8988T (cell line): Measurements from ENCODE around the gene PQBP1.
A peak's percentile ranks its signal among the peaks of the same experiment; 100 is the strongest.
"Not testable (repeated sequence)": the region's sequence is repeated elsewhere in the genome, so short reads cannot be mapped to it uniquely, and the experiment has no call there.

ENCODE experiments used
- DNase-seq: peaks from one replicate; pipeline ENCODE4 v3.0.0; 2011

The PQBP1 gene, protein sequence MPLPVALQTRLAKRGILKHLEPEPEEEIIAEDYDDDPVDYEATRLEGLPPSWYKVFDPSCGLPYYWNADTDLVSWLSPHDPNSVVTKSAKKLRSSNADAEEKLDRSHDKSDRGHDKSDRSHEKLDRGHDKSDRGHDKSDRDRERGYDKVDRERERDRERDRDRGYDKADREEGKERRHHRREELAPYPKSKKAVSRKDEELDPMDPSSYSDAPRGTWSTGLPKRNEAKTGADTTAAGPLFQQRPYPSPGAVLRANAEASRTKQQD

DNA sequence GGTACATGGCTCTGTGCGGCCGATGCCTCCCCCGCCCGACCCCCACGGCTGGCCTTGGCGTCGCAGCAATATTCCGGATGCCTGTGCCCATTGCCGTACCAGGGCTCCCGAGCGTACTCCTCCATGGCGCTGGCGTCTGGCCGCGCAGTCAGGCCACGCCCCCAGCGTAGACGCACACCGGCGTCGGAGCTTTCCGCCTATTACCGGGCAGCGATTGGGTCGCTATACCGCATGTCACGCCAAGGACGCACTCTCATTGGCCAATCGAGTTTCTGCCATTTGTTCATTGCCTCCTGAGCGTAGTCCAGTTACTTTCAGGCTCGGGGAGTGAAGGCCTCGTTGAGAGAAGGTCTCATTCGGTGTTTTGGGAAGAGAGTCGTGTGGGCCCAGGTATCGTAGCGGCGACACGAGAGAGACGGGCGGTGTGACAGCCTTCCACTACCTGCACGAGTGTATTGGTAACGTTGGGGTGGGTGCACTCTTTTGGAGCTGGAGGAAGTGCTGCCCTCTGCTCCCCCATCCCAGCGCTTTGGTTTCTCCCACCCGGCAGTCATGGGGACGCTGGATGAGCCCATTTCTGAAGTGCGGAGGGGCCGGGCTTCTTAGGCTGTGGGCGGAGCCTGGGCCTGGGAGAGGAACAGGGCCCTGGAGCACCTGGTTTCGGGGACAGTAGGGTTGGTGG, at the start of gene PQBP1, which contains the start of gene TIMM17B:
TSS of gene PQBP1 (plus strand) at position 306 of the 682 bp plus-strand sequence. CDS start 580 bp downstream, outside the sequence.
TSS of gene TIMM17B (minus strand) at position 144 of the 682 bp plus-strand sequence. CDS start at position 125, 19 bp downstream.
- peak; percentile 79 for DNase-seq

DNA sequence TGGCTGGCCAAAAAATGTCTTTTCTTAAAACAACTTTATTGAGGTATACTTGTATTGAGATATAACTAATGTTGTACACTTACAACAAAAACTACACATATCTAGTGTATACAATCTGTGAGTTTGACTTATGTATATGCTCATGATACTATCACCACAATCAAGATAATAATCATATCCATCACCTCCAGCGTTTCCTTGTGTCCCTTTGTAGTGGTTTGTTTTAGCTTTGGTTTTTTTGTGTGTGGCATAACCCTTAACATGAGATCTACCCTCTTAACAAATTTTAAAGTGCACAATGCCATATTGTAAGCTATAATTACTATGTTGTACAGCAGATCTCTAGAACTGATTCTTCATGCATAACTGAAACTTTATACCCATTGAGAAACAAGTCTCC, 48.9 kb upstream of the PQBP1 start:
- DNase-seq: no peak

DNA sequence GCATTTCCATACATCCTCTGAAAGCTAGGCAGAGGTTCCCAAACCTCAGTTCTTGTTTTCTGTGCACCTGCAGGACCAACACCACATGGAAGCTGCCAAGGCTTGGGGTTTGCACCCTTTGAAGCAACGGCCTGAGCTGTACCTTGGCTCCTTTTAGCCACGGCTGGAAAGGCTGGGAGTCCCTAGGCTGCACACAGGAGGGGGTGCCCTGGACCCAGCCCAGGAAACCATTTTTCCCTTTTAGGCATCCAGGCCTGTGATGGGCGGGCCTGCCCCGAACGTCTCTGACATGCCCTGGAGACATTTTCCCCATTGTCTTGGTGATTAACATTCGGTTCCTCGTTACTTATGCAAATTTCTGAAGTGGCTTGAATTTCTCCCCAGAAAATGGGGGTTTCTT, 44.9 kb upstream of the PQBP1 start:
- DNase-seq: no peak

DNA sequence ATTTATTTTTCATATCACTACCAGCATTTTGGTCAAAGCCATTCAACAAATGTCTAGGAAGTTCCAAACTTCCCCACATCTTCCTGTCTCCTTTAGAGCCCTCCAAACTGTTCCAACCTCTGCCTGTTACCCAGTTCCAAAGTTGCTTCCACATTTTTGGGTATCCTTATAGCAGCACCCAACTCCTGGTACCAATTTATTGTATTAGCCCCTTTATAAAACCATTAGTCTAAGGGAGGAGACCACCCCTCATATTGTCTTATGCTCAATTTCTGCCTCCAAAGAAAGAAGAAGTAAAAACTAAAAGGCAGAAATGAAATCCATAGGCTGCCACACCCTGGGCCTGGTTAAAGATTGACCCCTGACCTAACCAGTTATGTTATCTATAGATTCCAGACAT, 44.2 kb upstream of the PQBP1 start:
- not testable (repeated sequence) for DNase-seq

DNA sequence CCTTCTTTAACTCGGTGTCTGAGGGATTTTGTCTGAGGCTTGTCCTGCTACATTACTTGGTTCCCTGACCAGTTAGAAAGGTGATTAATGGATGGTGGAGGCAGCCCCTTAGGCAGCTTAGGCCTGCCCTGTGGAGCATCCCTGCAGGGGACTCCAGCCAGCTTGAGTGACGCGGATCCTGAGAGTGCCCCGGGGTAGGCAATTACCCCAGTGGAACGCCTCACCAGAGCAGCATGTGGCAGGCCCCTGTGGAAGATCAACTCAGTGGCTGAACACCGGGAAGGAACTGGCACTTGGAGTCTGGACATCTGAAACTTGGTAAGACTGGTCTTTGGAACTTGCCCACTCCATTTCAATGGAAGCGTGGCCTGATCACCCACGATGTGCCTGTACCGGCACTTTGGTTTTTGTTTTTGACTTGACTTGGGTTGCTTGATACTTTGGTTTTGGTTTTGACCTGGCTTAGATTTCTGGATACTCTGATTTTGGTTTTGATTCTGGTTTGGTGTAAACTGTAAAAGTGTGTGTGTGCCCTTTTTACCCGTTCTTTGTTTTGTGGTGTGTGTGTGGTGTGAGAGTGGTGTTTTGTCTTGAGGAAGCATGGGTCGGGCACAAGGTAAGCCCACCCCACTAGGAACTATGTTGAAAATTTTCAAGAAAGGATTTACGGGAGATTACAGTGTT, 43.5 kb upstream of the PQBP1 start:
- not testable (repeated sequence) for DNase-seq

DNA sequence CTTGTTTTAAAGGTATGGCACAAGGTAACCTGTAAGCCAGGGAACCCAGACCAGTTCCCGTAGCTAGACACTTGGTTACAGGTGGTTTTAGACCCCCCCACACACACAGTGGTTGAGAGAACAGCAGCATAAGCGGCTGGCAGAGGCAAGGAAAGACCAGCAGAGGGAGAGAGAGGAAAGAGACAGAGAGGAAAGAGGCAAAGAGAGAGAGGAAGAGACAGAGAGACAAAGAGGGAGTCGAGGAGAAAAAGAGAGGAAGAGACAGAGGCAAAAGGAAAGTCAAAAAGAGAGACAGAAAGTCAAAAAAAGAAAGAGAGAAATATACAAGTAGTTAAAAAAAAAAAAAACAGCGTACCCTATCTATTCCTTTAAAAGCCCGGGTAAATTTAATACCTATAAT, 42.8 kb upstream of the PQBP1 start:
- no peak for DNase-seq

DNA sequence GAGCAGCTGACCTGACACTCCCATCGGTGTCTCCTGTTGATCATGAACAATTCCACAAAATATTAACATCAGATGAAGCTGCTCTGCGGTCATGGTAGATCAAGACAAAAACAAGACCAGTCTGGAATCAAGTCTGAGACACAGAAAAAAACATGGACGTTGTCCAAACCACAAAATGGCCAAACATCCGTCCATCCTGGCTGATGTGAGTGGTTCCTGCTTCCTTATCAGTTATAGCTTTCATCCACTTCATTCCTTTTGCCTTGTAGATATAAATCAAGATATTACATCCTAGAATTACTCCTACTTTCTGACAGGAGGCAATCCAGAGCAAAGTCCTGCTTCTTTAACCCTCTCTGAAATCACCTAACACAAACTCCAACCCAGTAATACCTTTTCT, 33.5 kb upstream of the PQBP1 start:
- no peak for DNase-seq

DNA sequence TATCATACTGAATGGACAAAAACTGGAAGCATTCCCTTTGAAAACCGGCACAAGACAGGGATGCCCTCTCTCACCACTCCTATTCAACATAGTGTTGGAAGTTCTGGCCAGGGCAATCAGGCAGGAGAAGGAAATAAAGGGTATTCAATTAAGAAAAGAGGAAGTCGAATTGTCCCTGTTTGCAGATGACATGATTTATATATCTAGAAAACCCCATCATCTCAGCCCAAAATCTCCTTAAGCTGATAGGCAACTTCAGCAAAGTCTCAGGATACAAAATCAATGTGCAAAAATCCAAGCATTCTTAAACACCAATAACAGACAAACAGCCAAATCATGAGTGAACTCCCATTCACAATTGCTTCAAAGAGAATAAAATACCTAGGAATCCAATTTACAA, 25.7 kb upstream of the PQBP1 start:
- not testable (repeated sequence) for DNase-seq

DNA sequence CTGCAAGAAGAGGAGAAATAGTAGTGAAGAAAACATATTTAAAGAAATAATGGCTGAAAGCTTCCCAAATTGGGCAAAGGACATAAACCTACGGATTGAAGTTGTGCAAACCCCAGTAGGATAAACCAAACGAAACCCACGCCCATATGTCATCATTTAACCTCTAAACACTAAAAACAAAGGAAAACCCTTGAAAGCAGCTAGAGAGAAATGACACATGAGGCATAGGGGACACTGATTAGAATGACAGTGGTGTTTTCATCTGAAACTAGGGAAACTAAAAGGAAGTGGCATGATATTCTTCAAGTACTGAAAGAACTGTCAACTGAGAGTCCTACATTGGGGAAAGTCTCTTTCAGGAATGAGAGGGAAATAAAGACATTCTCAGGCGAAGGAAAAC, 20.8 kb upstream of the PQBP1 start:
- DNase-seq: not testable (repeated sequence)

DNA sequence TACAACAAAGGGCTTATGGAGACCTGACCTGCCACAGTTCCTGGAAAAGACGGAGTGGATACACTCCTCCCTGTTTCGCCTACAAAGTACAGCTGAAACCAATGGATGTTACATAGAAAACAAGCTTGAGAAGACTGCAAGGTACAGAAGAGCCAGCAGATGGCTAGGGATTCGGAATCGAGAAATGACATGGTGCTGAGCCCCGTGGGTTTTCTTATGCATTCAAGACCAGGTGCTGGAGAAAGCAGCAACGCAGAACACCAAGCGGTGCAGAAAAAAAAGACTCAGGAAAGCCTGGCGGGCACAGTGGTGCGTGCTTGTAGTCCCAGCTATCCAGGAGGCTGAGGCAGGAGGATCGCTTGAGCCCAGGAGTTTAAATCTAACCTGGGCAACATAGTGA, 14.0 kb upstream of the PQBP1 start:
- no peak for DNase-seq

DNA sequence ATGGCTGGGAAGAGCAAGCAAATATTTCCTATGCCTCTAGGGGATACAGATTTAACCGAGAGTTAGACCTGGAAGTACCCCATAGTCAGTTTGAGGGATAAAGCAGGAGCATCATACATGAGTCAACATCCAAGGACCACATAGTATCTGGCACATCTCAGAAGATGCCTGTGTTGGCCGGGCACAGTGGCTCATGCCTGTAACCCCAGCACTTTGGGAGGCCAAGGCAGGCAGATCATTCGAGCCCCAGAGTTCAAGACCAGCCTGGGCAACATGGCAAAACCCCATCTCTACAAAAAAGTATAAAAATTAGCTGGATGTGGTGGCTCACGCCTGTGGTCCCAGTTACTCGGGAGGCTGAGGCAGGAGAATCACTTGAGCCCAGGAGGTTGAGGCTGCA, 11.1 kb upstream of the PQBP1 start:
- not testable (repeated sequence) for DNase-seq

DNA sequence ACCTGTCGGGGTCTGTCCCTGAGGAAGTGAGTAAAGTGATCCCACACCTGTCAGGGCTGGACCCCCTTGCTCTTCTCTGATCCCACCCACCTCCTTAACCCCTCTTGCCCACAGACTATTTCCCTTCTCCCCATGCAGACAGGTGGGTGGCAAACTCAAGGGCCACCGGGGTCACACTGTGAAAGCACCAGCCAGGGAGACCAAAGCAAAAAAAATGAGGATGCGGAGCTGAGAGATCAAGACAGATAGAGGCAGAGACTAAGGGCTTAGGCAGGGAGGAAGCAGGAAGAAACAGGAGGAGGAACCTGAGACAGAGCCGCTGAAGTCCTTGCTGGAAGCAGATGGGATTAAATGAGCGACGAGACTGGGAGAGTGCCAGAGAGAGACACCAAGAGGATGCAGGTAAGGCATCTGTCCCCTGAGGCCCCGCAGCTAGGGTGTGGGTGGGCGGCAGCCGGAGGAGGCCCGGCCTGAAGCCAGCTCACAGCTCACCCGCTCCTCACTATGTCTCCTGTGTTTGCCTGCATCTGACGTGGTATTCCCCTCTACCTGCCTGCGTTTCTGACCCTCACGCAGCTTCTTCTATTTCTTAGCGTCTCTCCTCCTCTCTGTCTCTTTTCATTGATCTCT, 7.3 kb upstream of the PQBP1 start:
- DNase-seq: no peak

DNA sequence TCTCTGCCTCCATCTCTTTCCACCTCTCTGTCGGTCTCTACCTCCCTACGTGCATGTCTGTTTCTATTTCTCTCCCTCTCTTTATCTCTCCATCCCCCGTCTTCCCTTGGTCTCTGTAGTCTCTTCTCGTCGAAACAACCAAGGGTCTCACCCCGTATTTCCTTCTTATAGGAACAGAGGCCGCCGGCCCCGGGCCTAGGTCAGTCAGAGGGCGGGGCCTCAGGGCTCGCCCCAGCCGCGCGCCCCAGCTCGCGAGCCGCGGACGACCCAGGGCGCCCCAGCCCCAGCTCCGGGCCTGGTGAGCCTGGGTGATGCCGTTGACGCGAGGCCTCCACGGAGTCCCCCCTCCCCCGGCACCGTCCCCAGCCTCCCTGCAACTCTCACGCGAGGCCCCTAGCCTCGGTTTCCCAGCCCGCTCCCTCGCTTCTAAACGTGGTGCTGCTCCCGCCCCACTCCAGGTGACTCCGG, 6.8 kb upstream of the PQBP1 start:
- peak; percentile 27 for DNase-seq

DNA sequence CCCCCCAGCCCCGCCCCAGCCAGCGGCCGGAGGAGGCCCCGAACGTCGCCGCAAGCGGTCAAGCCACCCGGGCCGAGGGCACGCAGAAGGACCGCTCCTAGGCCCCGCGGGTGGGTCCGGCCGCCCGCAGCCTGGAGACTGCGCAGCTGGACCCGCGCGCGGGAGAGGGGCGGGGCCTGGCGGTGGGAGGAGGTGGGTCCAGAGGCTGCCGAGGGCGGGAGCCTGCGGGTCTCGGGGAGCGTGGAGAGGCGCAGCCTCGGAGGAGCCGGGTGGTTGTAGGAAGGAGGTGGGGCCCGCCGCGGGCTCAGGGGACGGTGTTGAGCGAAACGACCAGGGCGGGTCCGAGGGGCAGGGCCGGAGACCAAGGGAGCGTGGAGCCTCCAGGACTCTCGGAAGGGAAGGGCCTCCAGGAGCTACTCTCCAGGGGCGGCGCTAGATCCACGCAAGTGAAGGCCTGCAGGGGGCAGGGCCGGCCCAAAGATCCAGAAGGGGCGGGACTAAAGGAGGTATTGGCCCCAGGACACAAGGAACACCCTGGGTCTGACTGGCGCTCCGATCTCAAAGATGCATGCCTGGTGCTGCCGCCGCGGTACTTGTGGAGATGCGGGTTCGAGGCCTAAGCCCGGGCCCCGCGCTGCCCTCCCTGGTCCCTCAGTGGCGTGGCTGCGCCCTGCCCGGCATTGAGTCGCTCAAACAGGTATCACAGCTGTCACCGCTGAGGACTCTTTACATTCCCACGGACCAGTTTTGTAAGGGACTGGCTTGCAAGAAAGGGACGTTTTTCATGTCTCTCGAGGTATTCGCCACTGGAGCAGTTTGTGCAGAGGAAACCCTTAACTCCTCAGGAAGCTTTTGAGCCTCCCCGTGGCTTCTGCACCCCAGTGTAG, 6.1 kb upstream of the PQBP1 start:
- peak; percentile 60 for DNase-seq

DNA sequence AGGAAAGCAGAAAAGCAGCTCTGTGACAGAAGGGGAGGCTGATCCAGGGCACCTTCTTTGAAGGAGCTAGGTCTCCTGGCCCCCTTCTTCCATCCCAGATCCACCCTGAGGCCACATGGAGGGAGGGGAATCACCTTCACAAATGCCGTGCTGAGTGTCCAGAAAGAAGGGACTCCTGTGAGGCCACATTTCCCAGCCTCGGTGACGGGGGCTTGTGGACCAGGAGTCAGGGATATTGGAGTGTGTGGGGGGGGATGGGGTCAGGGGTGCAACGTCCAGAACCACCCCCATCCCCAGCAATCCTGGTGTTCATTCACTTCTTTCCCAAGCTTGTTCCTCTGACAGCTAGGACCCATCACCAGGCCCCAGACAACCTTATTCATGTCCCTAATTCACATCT, 4.8 kb upstream of the PQBP1 start:
- no peak for DNase-seq

DNA sequence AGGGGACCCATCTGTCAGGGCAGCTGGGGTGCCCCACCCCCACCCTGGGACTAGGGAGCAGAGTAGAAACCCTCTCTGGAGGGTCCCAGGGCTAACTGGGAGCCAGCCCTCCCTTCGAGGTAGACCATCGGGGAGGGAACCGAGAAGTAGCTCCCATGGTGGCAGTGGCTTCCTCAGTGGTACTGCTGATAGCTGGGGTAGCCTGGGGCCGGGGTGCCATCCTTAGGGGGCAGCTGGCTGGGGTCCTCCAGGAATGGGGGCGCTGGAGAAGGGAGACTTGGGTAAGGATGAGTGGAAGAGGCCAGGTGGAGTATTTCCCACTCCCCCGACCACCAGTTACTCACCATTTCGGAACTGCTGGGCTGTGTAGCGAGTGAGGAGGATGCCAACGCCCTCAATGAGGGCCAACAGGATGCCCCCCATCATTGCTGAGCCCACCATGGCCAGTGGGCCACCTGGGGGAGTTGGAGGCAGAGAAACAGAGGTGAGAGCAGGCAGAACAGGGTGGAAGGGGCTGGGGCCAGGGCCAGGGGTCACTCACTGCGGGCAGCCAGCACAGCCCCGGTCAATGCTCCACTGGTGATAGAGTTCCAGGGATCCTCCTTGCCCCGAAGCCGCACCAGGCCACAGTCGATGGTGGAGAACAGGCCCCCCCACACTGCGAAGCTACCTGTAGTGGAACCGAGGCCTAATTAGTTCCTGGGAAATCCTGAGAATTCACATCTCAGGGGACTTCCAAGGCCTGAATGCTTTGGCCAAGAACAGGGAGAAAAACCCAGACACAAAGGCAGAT, 4.0 kb upstream of the PQBP1 start:
- no peak for DNase-seq

DNA sequence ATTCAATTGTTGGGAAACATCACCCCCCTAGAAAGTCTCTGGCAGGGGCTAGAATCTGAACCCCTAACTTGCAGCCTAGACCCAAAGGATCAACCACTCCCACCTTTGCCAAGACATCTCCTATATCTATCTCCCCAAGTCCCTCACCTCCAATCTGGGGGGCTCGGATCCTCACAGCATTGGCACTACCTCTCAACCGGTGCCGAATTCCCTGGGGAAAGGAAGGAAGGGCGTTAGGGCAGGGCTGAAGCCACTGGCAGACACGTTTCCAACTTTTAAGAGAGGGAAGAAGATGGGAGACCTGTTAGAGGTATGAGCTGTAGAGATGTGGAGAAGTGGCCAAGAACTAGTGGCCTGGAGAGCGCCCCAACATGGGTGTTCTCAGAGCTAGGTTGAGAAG, 2.8 kb upstream of the PQBP1 start:
- peak; percentile 7 for DNase-seq

DNA sequence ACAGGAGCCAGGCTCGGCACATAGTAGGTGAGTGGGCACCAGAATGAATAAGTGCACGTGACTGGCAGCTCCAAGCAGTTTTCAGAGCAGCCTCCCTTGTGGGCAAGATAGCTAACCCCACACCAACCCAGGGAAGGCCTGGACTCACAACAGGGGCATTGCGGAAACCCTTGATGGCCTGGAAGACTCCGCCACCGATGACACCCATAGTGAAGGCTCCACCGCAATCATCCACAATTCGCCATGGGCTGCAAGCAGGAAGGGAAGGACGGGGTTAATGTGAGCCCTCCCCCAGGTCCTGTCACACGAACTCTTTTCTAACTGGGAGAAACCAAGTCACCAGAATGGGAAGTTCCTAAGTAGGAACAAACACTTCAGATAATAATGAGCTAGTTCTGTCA, 1.1 kb upstream of the PQBP1 start:
- peak; percentile 9 for DNase-seq

DNA sequence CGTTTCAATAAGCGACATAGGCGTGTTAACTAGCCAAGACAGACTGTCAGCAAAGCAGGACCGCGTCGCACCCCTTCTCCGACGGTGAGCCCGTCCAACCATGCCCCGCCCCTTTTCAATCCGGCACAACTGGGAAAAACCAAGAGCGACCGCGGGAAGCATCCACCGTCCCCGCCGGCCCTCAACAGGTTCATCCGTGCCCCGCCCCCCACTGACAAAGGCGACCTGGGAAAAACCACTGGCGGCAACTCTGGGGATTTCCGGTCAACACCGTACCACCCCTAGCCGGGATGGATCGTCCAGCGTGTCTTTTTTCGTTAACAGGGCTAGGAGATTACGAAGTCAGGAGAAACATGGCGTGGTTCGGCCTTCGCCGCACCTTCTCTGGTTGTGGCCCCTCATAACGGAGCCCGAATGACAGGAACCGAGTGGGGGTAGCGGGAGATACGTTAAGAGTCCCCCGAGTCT, 539 bp upstream of the PQBP1 start:
- no peak for DNase-seq

DNA sequence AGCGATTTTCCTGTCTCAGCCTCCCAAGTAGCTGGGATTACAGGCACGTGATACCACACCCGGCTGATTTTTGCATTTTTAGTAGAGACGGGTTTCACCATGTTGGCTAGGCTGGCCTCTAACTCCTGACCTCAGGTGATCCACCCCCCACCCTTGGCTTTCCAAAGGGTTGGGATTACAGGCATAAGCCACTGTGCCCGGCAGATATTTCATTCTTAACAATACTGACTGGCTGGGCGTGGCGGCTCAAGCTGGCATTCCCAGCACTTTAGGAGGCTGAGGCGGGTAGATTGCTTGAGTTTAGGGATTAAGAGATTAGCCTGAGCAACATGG, 1.3 kb downstream of the PQBP1 start:
- no peak for DNase-seq

DNA sequence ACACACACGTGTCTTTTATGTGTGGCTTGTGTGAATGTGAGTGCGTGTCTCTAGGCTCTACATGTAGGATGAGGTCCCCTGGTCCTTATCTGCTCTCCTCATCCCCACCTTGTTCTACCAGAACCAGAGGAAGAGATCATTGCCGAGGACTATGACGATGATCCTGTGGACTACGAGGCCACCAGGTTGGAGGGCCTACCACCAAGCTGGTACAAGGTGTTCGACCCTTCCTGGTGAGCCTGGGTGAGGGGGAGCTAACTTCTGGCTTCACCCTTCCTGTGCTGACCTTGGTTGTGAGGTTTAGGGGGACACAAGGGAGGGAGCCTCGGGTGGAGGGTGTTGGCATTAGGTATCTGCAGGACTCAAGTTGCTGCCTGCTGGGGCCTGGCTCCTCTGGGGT, 3.3 kb downstream of the PQBP1 start:
- DNase-seq: no peak

DNA sequence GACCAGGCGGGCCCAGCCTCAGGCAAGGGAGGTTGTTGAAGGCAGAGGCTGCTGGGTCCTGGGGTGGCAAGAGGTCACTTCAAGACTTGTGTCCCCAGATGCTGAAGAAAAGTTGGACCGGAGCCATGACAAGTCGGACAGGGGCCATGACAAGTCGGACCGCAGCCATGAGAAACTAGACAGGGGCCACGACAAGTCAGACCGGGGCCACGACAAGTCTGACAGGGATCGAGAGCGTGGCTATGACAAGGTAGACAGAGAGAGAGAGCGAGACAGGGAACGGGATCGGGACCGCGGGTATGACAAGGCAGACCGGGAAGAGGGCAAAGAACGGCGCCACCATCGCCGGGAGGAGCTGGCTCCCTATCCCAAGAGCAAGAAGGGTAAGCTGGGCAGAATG, 4.4 kb downstream of the PQBP1 start:
- no peak for DNase-seq
